RWPE2 (cell line): ENCODE results near the gene SNX20.

Source experiments
- ATAC-seq: fragments of 200-7000 bp; cut with Tn5 transposase; 3 replicates; pipeline ENCODE4 v1.9.1; 2021; ENCODE audit warnings: low read depth
- DNase-seq: peaks from one replicate; pipeline ENCODE4 v3.0.0-alpha.2; 2020; ENCODE audit warnings: low spot score
- H3K27ac ChIP-seq: fragments of 450-650 bp; 2 replicates; pipeline ENCODE4 v1.5.1; 2017; ENCODE audit warnings: mild to moderate bottlenecking; ENCODE audit not compliant: poor library complexity, severe bottlenecking
- H3K27me3 ChIP-seq: fragments of 250-450 bp; sonication (Bioruptor Pico); 2 replicates; pipeline ENCODE4 v1.5.1; 2021; ENCODE audit warnings: mild to moderate bottlenecking, moderate library complexity; ENCODE audit not compliant: insufficient read depth, poor library complexity, severe bottlenecking
- H3K36me3 ChIP-seq: fragments of 250-450 bp; sonication (Bioruptor Pico); 2 replicates; pipeline ENCODE4 v1.5.1; 2020; ENCODE audit warnings: low read depth, mild to moderate bottlenecking, moderate library complexity
- H3K4me1 ChIP-seq: fragments of 250-450 bp; sonication (Bioruptor Pico); 2 replicates; pipeline ENCODE4 v1.5.1; 2021; ENCODE audit warnings: mild to moderate bottlenecking, moderate library complexity; ENCODE audit not compliant: insufficient read depth, poor library complexity, severe bottlenecking
- H3K4me3 ChIP-seq: fragments of 250-450 bp; sonication (Bioruptor Pico); 2 replicates; pipeline ENCODE4 v1.5.1; 2021; ENCODE audit warnings: mild to moderate bottlenecking, moderate library complexity; ENCODE audit not compliant: severe bottlenecking
- H3K9me3 ChIP-seq: fragments of 250-450 bp; sonication (Bioruptor Pico); 2 replicates; pipeline ENCODE4 v1.5.1; 2021; ENCODE audit warnings: mild to moderate bottlenecking, moderate library complexity; ENCODE audit not compliant: severe bottlenecking
- TF ChIP-seq, protein P1 (sequence below): fragments of 450-650 bp; IDR thresholded peaks from one replicate; pipeline ENCODE4 v1.5.1; 2017; ENCODE audit warnings: mild to moderate bottlenecking, moderate library complexity; ENCODE audit not compliant: poor library complexity, severe bottlenecking

Gene SNX20

DNA sequence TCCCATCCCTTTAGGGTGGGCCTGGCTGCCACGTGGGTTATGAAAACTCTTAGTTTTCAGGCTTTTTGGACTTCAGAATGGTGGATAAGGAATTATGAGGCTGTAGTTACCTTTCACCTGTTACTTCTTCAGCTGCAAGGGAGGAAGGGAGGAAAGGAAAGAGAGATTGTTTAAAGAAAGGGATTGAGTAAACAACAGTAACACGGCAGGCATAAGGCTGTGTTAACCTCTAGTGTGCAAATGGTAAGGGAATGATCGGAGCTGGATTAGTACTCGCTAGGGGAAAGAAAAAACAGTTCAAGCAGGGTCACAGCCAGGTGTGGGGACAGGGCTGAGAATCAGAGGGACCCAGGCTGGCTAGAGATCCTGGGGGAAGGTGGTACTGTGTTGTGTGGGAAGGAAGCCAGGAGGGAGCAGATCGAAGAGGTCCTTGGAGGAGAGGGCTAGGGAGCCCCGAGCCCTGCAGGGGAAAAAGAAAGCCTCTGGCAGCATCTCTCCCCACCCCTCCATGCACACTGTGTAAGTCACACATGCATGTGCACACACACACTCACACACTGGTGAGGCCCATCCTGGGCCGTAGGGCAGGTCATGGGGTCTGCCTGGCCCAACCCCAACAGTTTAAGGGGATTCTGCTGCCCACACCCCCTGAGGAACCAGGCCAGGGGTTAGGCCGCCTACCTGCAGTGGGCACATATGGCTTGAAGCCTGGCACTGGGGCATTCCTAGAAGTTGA, 49.7 kb downstream of the SNX20 start:
- Histone ChIP-seq H3K36me3 (no peaks in the 10 kb centered on the region), H3K4me1 (no peaks in the 10 kb centered on the region), H3K9me3 (no peaks in the 10 kb centered on the region), H3K27ac (no peak overlapping the region), H3K27me3 (no peaks in the 10 kb centered on the region), H3K4me3 (no peak overlapping the region)
- TF ChIP-seq, protein P1, sequence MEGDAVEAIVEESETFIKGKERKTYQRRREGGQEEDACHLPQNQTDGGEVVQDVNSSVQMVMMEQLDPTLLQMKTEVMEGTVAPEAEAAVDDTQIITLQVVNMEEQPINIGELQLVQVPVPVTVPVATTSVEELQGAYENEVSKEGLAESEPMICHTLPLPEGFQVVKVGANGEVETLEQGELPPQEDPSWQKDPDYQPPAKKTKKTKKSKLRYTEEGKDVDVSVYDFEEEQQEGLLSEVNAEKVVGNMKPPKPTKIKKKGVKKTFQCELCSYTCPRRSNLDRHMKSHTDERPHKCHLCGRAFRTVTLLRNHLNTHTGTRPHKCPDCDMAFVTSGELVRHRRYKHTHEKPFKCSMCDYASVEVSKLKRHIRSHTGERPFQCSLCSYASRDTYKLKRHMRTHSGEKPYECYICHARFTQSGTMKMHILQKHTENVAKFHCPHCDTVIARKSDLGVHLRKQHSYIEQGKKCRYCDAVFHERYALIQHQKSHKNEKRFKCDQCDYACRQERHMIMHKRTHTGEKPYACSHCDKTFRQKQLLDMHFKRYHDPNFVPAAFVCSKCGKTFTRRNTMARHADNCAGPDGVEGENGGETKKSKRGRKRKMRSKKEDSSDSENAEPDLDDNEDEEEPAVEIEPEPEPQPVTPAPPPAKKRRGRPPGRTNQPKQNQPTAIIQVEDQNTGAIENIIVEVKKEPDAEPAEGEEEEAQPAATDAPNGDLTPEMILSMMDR, result no peak
- no peak for ATAC-seq
- no peak for DNase-seq

DNA sequence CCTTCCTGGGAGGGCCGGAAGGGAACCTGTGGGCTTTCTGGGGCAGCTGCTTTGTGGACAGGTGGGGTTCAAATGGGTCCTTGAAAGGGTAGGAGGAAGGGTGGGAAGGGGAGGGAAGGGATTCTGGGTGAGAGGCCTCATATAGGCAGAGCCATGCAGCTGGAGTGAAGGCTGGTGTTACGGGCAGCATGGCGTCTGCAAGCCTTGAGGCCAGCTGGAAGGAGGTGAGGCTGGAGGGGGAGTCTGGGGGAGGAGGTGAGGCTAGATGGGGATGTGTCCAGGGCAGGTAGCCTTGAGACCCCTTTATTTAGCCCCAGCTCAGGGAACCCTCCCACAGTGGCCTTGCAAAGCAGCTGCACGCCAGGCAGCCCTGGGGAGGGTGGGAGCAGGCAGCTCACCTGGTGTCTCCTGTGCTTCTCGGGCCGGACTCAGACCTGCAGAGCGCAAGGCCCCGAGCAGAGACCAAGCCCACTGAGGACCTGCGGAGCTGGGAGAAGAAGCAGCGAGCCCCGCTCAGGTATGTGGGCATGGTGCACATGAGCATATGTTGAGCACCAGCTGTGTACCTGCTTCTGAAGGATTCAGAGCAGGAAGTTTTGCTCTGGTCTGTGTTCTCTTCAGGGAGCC, 50.6 kb downstream of the SNX20 start:
- H3K27ac ChIP-seq, result no peak overlapping the region
- no peaks in the 10 kb centered on the region for H3K9me3 ChIP-seq
- ATAC-seq, result no peak
- H3K36me3 ChIP-seq, result no peaks in the 10 kb centered on the region
- H3K27me3 ChIP-seq, result no peaks in the 10 kb centered on the region
- DNase-seq, result no peak
- TF ChIP-seq, protein P1, result no peak
- no peaks in the 10 kb centered on the region for H3K4me1 ChIP-seq
- H3K4me3 ChIP-seq, result no peak overlapping the region

DNA sequence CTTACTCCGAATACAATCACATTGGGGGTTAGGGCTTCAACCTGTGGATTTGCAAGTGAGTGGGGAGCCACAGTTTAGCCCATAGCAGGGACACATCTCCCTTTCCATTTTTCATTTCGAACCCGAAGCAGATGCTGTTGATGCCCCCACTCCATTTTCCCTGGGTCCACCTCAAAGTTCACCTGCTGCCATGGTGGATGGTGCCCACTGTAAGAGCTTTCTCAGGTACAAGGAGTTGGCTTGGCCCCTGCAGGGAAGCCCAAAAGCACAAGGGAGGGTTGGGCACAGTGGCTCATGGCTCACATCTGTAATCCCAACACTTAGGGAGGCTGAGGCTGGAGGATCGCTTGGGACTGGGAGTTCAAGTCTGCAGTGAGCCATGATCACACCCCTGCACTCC, 51.8 kb downstream of the SNX20 start:
- Histone ChIP-seq H3K4me3 (no peak overlapping the region), H3K27me3 (no peaks in the 10 kb centered on the region), H3K9me3 (no peaks in the 10 kb centered on the region), H3K36me3 (no peaks in the 10 kb centered on the region), H3K4me1 (no peaks in the 10 kb centered on the region), H3K27ac (no peak overlapping the region)
- TF ChIP-seq, protein P1, result no peak
- DNase-seq (no peak), ATAC-seq (no peak)

DNA sequence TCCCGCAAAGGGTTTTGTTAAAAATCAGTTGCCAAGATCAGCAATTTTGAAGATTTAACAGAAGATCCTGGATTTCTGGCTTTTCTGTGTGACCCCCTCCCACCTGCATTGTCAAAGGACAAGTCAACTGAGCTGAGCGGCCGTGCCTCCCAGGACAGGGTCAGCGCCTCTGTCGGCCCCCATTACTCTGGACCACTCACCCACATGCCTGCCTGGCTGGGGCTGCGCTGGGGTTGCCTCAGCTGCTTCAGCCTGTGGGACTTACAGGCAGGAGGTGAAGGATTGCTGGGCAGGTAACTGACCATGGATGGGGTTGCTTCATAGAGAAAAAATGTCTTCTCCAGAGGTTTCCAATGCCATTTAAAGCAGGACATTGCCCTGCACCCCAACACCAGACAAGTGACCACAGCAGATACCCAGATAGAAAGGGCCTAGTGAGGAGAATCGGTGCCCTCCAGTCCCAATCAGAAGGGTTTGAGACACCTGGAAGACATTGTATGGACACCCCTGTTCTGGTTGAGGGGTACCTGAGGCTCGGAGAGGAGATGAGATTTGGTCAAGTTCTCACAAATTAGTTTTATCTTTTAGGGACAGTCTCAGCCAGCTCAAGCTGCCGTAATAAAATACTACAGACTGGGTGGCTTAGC, 52.8 kb downstream of the SNX20 start:
- H3K27me3 ChIP-seq, result no peaks in the 10 kb centered on the region
- no peaks in the 10 kb centered on the region for H3K36me3 ChIP-seq
- no peaks in the 10 kb centered on the region for H3K9me3 ChIP-seq
- H3K27ac ChIP-seq, result no peak overlapping the region
- no peaks in the 10 kb centered on the region for H3K4me1 ChIP-seq
- H3K4me3 ChIP-seq, result no peak overlapping the region
- TF ChIP-seq, protein P1, result no peak
- DNase-seq (no peak), ATAC-seq (no peak)
